Testis (tissue), 3 donors: Measurements from ENCODE around the gene FBXL7. TPM values are rescaled to one million over a fixed set of nuclear protein-coding genes. Genes with fewer than 3 reads are reported as not detected.

Source experiments
- DNase-seq: peaks from one replicate; pipeline ENCODE4 v3.0.0-alpha.2; 2019
- H3K27ac ChIP-seq, 2 donors: fragments of 200-600 bp; sonication (generic); one replicate each; pipeline ENCODE4 v1.5.1; 2019
- H3K27me3 ChIP-seq: fragments of 200-600 bp; sonication (generic); one replicate; pipeline ENCODE4 v1.5.1; 2019
- H3K36me3 ChIP-seq: fragments of 200-600 bp; sonication (generic); one replicate; pipeline ENCODE4 v1.5.1; 2017; ENCODE audit warnings: low read depth; ENCODE audit errors: missing control alignments
- H3K4me1 ChIP-seq: fragments of 200-600 bp; sonication (generic); one replicate; pipeline ENCODE4 v1.5.1; 2019
- H3K4me3 ChIP-seq, 2 donors: fragments of 200-600 bp; sonication (generic); one replicate each; pipeline ENCODE4 v1.5.1; 2017 to 2019
- H3K9me3 ChIP-seq: fragments of 200-600 bp; sonication (generic); one replicate; pipeline ENCODE4 v1.5.1; 2017
- CTCF ChIP-seq, 3 experiments: fragments of 450-650 bp in 2 of 3; fragments of 200-600 bp in 1 of 3; sonication (generic) in 1 of 3; IDR thresholded peaks; one replicate each; pipeline ENCODE4 v1.5.1; 2016 to 2019; ENCODE audit warnings: antibody characterized with exemption in 3 of 3, mild to moderate bottlenecking in 2 of 3, moderate library complexity in 1 of 3
- POLR2A ChIP-seq: fragments of 450-650 bp; IDR thresholded peaks from one replicate; pipeline ENCODE4 v1.6.1; 2017; ENCODE audit warnings: antibody characterized with exemption, mild to moderate bottlenecking, moderate library complexity
- WGBS, 2 donors: methylation state at CpG; one replicate each; pipeline ENCODE4 v1.1.5; 2018; 5-methylcytosine and 5-hydroxymethylcytosine counted together
- intact Hi-C: fragments of 100-400 bp; cut with DNase I; formaldehyde crosslinking; loops from one replicate; pipeline ENCODE4 v1.15.1; 2023; ENCODE audit warnings: low total_unique reads
- polyA plus RNA-seq: library from polyadenylated mRNA; stranded (reverse); fragments of 350-450 nt; fragmentation: Illumina TruSeq; extraction: RNeasy Lipid Tissue Mini Kit (QIAGEN cat#74804); gene quantifications from one replicate; pipeline ENCODE4 v1.2.3, GENCODE V29; 2014; ENCODE audit warnings: low read depth, low replicate concordance; ENCODE audit not compliant: insufficient read depth
- total RNA-seq, 2 donors: library from RNA; depleted of rRNA; stranded (reverse); fragments of >200 nt; gene quantifications; one replicate each; pipeline ENCODE4 v1.2.3, GENCODE V29; 2016

The FBXL7 gene
- total and polyA plus RNA-seq, 3 donors from 2014 or later = 9.8 to 17.3 (median 15.2) TPM

GRCh38 chr5:15844871-15845270 is 344.9 kb downstream of the FBXL7 start:
- Histone ChIP-seq H3K27me3 (no peaks in the 10 kb centered on the region), H3K9me3 (no peaks in the 10 kb centered on the region), H3K4me3 (no peak overlapping the region), H3K27ac (no peak overlapping the region), H3K36me3 (no peaks in the 10 kb centered on the region), H3K4me1 (no peaks in the 10 kb centered on the region)
- TF ChIP-seq POLR2A (no peak), CTCF (IDR thresholded peaks at IDR 0.05) (no peak)
- no peak for DNase-seq
- WGBS, 2 donors = 96 to 98% methylated on average over 3 of the region's 3 CpGs
- intact Hi-C loops = no loop called here

GRCh38 chr5:15850536-15850935 is 350.6 kb downstream of the FBXL7 start:
- Histone ChIP-seq H3K4me3 (no peak overlapping the region), H3K4me1 (no peaks in the 10 kb centered on the region), H3K27ac (no peak overlapping the region), H3K9me3 (no peaks in the 10 kb centered on the region), H3K36me3 (no peaks in the 10 kb centered on the region), H3K27me3 (no peaks in the 10 kb centered on the region)
- no peak for DNase-seq
- intact Hi-C loops = no loop called here
- TF ChIP-seq POLR2A = no peak
- no peak for TF ChIP-seq CTCF (IDR thresholded peaks at IDR 0.05)
- 59 to 66% methylated on average over 5 of the region's 5 CpGs for WGBS, 2 donors

DNA sequence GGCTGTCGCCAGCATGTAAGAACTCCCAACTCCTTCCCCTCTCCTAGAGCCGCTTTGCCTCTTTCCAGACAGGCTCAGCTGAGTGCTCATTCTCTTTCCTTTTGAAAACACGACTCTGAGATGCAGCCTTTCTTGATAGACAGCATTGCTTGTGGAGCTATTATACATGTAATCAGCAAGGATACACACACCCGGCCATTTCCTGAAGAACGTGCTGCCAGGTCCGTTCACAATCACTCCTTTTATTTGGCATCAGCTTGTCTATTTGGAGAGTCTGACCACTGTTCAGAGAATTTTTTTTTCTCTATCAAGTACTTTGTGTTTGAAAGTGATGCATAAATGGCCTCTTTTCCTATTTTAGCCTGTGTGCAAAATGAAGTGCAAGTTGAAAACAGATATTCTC is 351.0 kb downstream of the FBXL7 start:
- H3K36me3 ChIP-seq = no peaks in the 10 kb centered on the region
- intact Hi-C loops = no loop called here
- no peaks in the 10 kb centered on the region for H3K27me3 ChIP-seq
- no peak overlapping the region for H3K27ac ChIP-seq
- TF ChIP-seq POLR2A (no peak), CTCF (IDR thresholded peaks at IDR 0.05) (no peak)
- no peak for DNase-seq
- no peaks in the 10 kb centered on the region for H3K4me1 ChIP-seq
- no peaks in the 10 kb centered on the region for H3K9me3 ChIP-seq
- 33 to 43% methylated on average over 6 of the region's 6 CpGs for WGBS, 2 donors
- no peak overlapping the region for H3K4me3 ChIP-seq

DNA sequence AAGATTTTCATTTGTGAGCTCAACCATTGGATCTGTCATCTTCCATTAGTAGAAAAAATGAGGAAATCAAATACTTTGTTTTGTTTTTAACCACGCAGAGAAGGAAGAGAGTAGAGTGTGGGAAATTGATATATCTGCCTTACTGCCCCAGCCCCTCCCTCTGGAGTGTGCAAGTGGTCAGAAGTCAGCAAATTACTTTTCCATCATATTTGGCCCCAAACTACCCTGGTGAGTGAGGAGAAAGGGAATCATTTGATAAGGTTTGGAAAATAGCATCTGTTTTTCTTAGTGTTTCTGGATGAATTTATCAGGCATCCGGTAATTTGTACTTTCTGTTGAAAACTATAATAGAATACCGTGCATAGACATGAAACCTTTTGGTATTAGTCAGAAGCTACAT is 352.2 kb downstream of the FBXL7 start:
- H3K9me3 ChIP-seq = no peaks in the 10 kb centered on the region
- intact Hi-C loops = no loop called here
- H3K36me3 ChIP-seq = no peaks in the 10 kb centered on the region
- H3K27ac ChIP-seq = no peak overlapping the region
- H3K4me3 ChIP-seq = no peak overlapping the region
- 68 to 78% methylated on average over 3 of the region's 3 CpGs for WGBS, 2 donors
- DNase-seq = no peak
- TF ChIP-seq POLR2A (no peak), CTCF (IDR thresholded peaks at IDR 0.05) (no peak)
- H3K27me3 ChIP-seq = no peaks in the 10 kb centered on the region
- no peaks in the 10 kb centered on the region for H3K4me1 ChIP-seq

DNA sequence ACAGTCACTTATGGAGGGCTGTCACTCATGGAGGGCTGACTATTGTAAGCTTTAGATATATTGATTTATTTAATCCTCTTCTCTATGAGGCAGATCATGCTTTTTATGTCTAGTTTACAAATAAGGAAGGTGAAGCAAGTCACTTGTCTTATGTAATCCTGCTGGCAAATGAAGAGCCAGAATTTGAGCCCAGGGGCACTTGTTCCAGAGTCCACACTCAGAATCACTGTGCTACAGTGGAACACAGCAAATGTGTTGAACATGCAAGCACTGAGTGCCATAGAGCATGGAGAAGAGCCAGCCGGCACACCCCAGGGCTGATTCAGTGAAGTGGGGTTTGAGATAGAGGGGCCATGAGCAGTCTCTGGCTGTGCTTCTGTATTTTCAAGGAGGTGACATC is 353.0 kb downstream of the FBXL7 start:
- Histone ChIP-seq H3K9me3 (no peaks in the 10 kb centered on the region), H3K4me1 (no peaks in the 10 kb centered on the region), H3K4me3 (no peak overlapping the region), H3K27ac (no peak overlapping the region), H3K36me3 (no peaks in the 10 kb centered on the region), H3K27me3 (no peaks in the 10 kb centered on the region)
- no peak for DNase-seq
- TF ChIP-seq CTCF (IDR thresholded peaks at IDR 0.05) (no peak), POLR2A (no peak)
- 100% methylated on average over 1 of the region's 1 CpG for WGBS, 2 donors
- intact Hi-C loops = no loop called here
